H1 (cell line): ENCODE measurements around the gene KCNH5. TPM values are rescaled to one million over a fixed set of nuclear protein-coding genes. Genes with fewer than 3 reads are reported as not detected.

Experiments used
- CTCF ChIA-PET: fragments of 300-600 bp; sonication (Branson Sonifier 250); formaldehyde crosslinking; loops from one replicate; lab custom pipeline; 2021; ENCODE audit not compliant: partially characterized antibody; lab: Charles Lee
- POLR2A ChIA-PET: fragments of 300-600 bp; sonication (Branson Sonifier 250); formaldehyde crosslinking; loops from one replicate; lab custom pipeline; 2021; ENCODE audit warnings: inconsistent platforms; ENCODE audit not compliant: partially characterized antibody; lab: Charles Lee
- DNase-seq, 2 experiments: peaks; one replicate each; pipeline versions ENCODE4 v3.0.0 to v3.0.0-alpha.2; 2010 to 2022; ENCODE audit warnings: low spot score in 2 of 2, low read depth in 1 of 2, mixed read lengths in 1 of 2
- FAIRE-seq: peaks from 2 replicates; lab custom pipeline; 2011; peaks lifted over from hg19 to GRCh38; lab: Jason Lieb, UNC
- H2AFZ ChIP-seq: 2 replicates; pipeline ENCODE4 v1.8.1; 2012; ENCODE audit warnings: low read length, inconsistent platforms
- H2AK5ac ChIP-seq: 2 replicates; pipeline ENCODE4 v1.6.1; 2013; ENCODE audit warnings: low read depth, low read length
- H2BK120ac ChIP-seq: replicated peaks from 2 replicates; pipeline ENCODE3; 2013; ENCODE audit warnings: low read depth, low read length, inconsistent platforms
- H2BK12ac ChIP-seq: 2 replicates; pipeline ENCODE4 v1.6.1; 2013; ENCODE audit warnings: low read depth, low read length
- H2BK15ac ChIP-seq: 2 replicates; pipeline ENCODE4 v1.6.1; 2013; ENCODE audit warnings: low read length
- H2BK20ac ChIP-seq: 2 replicates; pipeline ENCODE4 v1.6.1; 2013; ENCODE audit warnings: low read length
- H2BK5ac ChIP-seq: 2 replicates; pipeline ENCODE4 v1.6.1; 2013; ENCODE audit warnings: low read depth, low read length
- H3K14ac ChIP-seq: 2 replicates; pipeline ENCODE4 v1.6.1; 2013; ENCODE audit warnings: inconsistent platforms; ENCODE audit not compliant: insufficient read length
- H3K18ac ChIP-seq: 2 replicates; pipeline ENCODE4 v1.6.1; 2013; ENCODE audit warnings: low read length; ENCODE audit errors: extremely low read depth
- H3K23ac ChIP-seq: 2 replicates; pipeline ENCODE4 v1.6.1; 2013; ENCODE audit warnings: inconsistent platforms; ENCODE audit not compliant: insufficient read length
- H3K23me2 ChIP-seq: 2 replicates; pipeline ENCODE4 v1.6.1; 2013; ENCODE audit warnings: low read depth, low read length
- H3K27ac ChIP-seq: 2 replicates; pipeline ENCODE4 v1.6.1; 2011; ENCODE audit warnings: low read depth, low read length, inconsistent platforms
- H3K27me3 ChIP-seq, 4 experiments: replicated peaks in 1 of 4; 1 replicate in 1 of 4; 2 replicates in 3 of 4; pipeline versions ENCODE4 v1.6.1 to v1.8.1; 2011 to 2013; ENCODE audit warnings: low read length in 3 of 4, mild to moderate bottlenecking in 3 of 4, inconsistent platforms in 2 of 4, mixed read lengths in 2 of 4, moderate library complexity in 1 of 4; ENCODE audit not compliant: control insufficient read depth in 3 of 4, insufficient read depth in 3 of 4; ENCODE audit errors: extremely low read depth in 1 of 4
- H3K36me3 ChIP-seq, 4 experiments: 2 replicates each; pipeline versions ENCODE4 v1.6.1 to v1.8.1; 2011 to 2013; ENCODE audit warnings: mild to moderate bottlenecking in 4 of 4, low read length in 3 of 4, moderate library complexity in 2 of 4, control low read depth in 1 of 4, inconsistent platforms in 1 of 4; ENCODE audit not compliant: insufficient read depth in 4 of 4, control insufficient read depth in 2 of 4
- H3K4ac ChIP-seq: replicated peaks from 2 replicates; pipeline ENCODE3; 2013; ENCODE audit warnings: low read length, low read depth, mixed read lengths, inconsistent platforms; ENCODE audit not compliant: insufficient read length
- H3K4me1 ChIP-seq, 4 experiments: replicated peaks in 1 of 4; 1 replicate in 1 of 4; 2 replicates in 3 of 4; pipeline versions ENCODE4 v1.6.1 to v1.8.1; 2011 to 2013; ENCODE audit warnings: low read length in 3 of 4, inconsistent platforms in 2 of 4, mixed read lengths in 1 of 4; ENCODE audit not compliant: insufficient read depth in 4 of 4, control insufficient read depth in 3 of 4
- H3K4me2 ChIP-seq, 2 experiments: 2 replicates each; pipeline versions ENCODE4 v1.6.1 to v1.8.1; 2011 to 2013; ENCODE audit warnings: low read depth in 2 of 2, low read length in 2 of 2, control low read depth in 1 of 2, inconsistent platforms in 1 of 2, mild to moderate bottlenecking in 1 of 2; ENCODE audit not compliant: insufficient read depth in 1 of 2
- H3K4me3 ChIP-seq, 4 experiments: fragments of 200-600, 300-600 bp in 1 of 4; sonication (generic), shearing (Covaris generic), sonication (Bioruptor Twin) in 1 of 4; 2 replicates each; pipeline versions ENCODE4 v1.5.1 to v1.8.1; 2011 to 2016; ENCODE audit warnings: low read length in 4 of 4, low read depth in 3 of 4, control low read depth in 2 of 4, inconsistent platforms in 2 of 4, mild to moderate bottlenecking in 2 of 4, mixed read lengths in 1 of 4, moderate library complexity in 1 of 4; ENCODE audit not compliant: insufficient read depth in 2 of 4; ENCODE audit errors: extremely low read depth in 1 of 4
- H3K56ac ChIP-seq: replicated peaks from 2 replicates; pipeline ENCODE3; 2013; ENCODE audit warnings: low read depth, mild to moderate bottlenecking, mixed read lengths, low read length, inconsistent platforms; ENCODE audit not compliant: insufficient read length
- H3K79me1 ChIP-seq: 2 replicates; pipeline ENCODE4 v1.6.1; 2013; ENCODE audit warnings: low read depth, low read length, control low read depth
- H3K79me2 ChIP-seq, 2 experiments: 2 replicates each; pipeline versions ENCODE4 v1.6.1 to v1.8.1; 2012 to 2013; ENCODE audit warnings: low read length in 2 of 2, mild to moderate bottlenecking in 2 of 2, inconsistent platforms in 1 of 2; ENCODE audit not compliant: insufficient read depth in 2 of 2, control insufficient read depth in 1 of 2
- H3K9ac ChIP-seq, 4 experiments: replicated peaks in 1 of 4; 1 replicate in 1 of 4; 2 replicates in 3 of 4; pipeline versions ENCODE4 v1.6.1 to v1.8.1; 2011 to 2013; ENCODE audit warnings: low read depth in 3 of 4, low read length in 3 of 4, control low read depth in 2 of 4, mild to moderate bottlenecking in 2 of 4, moderate library complexity in 2 of 4, inconsistent platforms in 1 of 4; ENCODE audit errors: extremely low read depth in 1 of 4
- H3K9me3 ChIP-seq, 2 experiments: 2 replicates each; pipeline versions ENCODE4 v1.6.1 to v1.8.1; 2012 to 2013; ENCODE audit warnings: mild to moderate bottlenecking in 2 of 2, moderate library complexity in 2 of 2, control low read depth in 1 of 2, inconsistent platforms in 1 of 2, low read depth in 1 of 2, low read length in 1 of 2, mixed read lengths in 1 of 2; ENCODE audit not compliant: insufficient read depth in 2 of 2
- H4K20me1 ChIP-seq, 2 experiments: replicated peaks in 1 of 2; 2 replicates each; pipeline versions ENCODE3 to v1.8.1; 2011 to 2013; ENCODE audit warnings: inconsistent platforms in 2 of 2, low read length in 2 of 2, mild to moderate bottlenecking in 1 of 2; ENCODE audit not compliant: insufficient read depth in 2 of 2, control insufficient read depth in 1 of 2
- H4K5ac ChIP-seq: 2 replicates; pipeline ENCODE4 v1.6.1; 2013; ENCODE audit warnings: low read length, low read depth, mixed read lengths, inconsistent platforms; ENCODE audit not compliant: insufficient read length
- H4K8ac ChIP-seq: 2 replicates; pipeline ENCODE4 v1.8.0; 2013; ENCODE audit warnings: mild to moderate bottlenecking, moderate library complexity, low read length, inconsistent platforms; ENCODE audit not compliant: insufficient read depth; ENCODE audit errors: extremely low read depth
- H4K91ac ChIP-seq: replicated peaks from 2 replicates; pipeline ENCODE3; 2013; ENCODE audit warnings: low read length, mixed read lengths, inconsistent platforms; ENCODE audit not compliant: insufficient read length
- HDAC2 ChIP-seq, 2 experiments: fragments of 300-600 bp in 1 of 2; sonication (generic) in 1 of 2; IDR thresholded peaks; 2 replicates each; pipeline ENCODE4 v1.6.1; 2011 to 2012; ENCODE audit warnings: low read depth in 2 of 2, low read length in 2 of 2, mild to moderate bottlenecking in 2 of 2, moderate library complexity in 2 of 2, borderline replicate concordance in 1 of 2, inconsistent platforms in 1 of 2
- RNF2 ChIP-seq: fragments of 200-900, 300-1000 bp; sonication (generic); IDR thresholded peaks from 2 replicates; pipeline ENCODE4 v1.7.1; 2016; ENCODE audit warnings: borderline replicate concordance, low read depth, mild to moderate bottlenecking, antibody characterized with exemption, low read length; ENCODE audit not compliant: poor library complexity, severe bottlenecking; ENCODE audit errors: missing control alignments
- SP1 ChIP-seq: IDR thresholded peaks from 2 replicates; pipeline ENCODE4 v1.6.1; 2011; ENCODE audit warnings: low read depth, low read length
- TAF7 ChIP-seq: optimal IDR thresholded peaks from 2 replicates; pipeline ENCODE3; 2011; ENCODE audit warnings: low read depth, mild to moderate bottlenecking, inconsistent platforms, low read length, moderate library complexity, borderline replicate concordance
- ZNF274 ChIP-seq: IDR thresholded peaks from 2 replicates; pipeline ENCODE4 v1.7.0; 2012; ENCODE audit warnings: low read length, borderline replicate concordance; ENCODE audit errors: extremely low read depth
- WGBS, 2 experiments: shearing (Covaris generic) in 1 of 2; methylation state at CpG; one replicate each; pipeline versions ENCODE4 v1.1.6 to v1.1.7; 2013 to 2015; ENCODE audit warnings: low lambda C conversion rate in 2 of 2, mixed read lengths in 2 of 2, inconsistent platforms in 1 of 2, low coverage in 1 of 2, missing lambda C conversion rate in 1 of 2; ENCODE audit not compliant: insufficient replicate concordance in 2 of 2, insufficient coverage in 1 of 2, insufficient read length in 1 of 2; ENCODE audit errors: extremely low coverage in 1 of 2, missing lambda C conversion rate in 1 of 2; 5-methylcytosine and 5-hydroxymethylcytosine counted together
- polyA plus RNA-seq, 7 experiments: library from polyadenylated mRNA; depleted of rRNA in 3 of 7; stranded (reverse) in 5 of 7; unstranded in 2 of 7; fragments of >200 nt in 5 of 7; fragments of 200-250 nt in 2 of 7; gene quantifications; 1 replicate in 5 of 7; 2 replicates in 1 of 7; 4 replicates in 1 of 7; pipeline versions ENCODE4 v1.2.1 to v1.2.3, GENCODE V29; 2011 to 2013; ENCODE audit warnings: missing spikeins in 2 of 7, mixed read lengths in 2 of 7
- total RNA-seq: library from RNA; stranded (reverse); fragmentation: NEBNext Ultra II Directional; extraction: Animal tissue kit (Norgen Biotek cat#: 25700); gene quantifications from 2 replicates; pipeline ENCODE4 v1.2.1, GENCODE V29; 2021

KCNH5 gene
- total and polyA plus RNA-seq, 2 of the 8 experiments (the other 6 are each of a cell fraction or from before 2014, with no cell fraction given), result 0.24 to 0.50 TPM

GRCh38 chr14:63012171-63012570 lies 33.1 kb downstream of the KCNH5 start:
- no peak overlapping the region for H3K27ac ChIP-seq
- TF ChIP-seq RNF2 (no peak), HDAC2 (IDR thresholded peaks at IDR 0.05; ENCODE audit: borderline replicate concordance in 1 of 2, low read depth in 2 of 2, low read length in 2 of 2) (no peak), ZNF274 (no peak), SP1 (no peak), TAF7 (no peak)
- no peak overlapping the region for H3K4ac ChIP-seq
- H3K4me3 ChIP-seq, result no peak overlapping the region
- H3K27me3 ChIP-seq, result no peaks in the 10 kb centered on the region
- H3K56ac ChIP-seq, result no peak overlapping the region
- H3K23ac ChIP-seq, result no peak overlapping the region
- ChIA-PET POLR2A (no interaction called here), CTCF (no interaction called here)
- WGBS, 2 experiments, result 88% methylated on average over 3 of the region's 3 CpGs; no CpG with 5 or more reads in 1 of the 2 experiments
- no peak overlapping the region for H2BK15ac ChIP-seq
- H2BK20ac ChIP-seq, result no peak overlapping the region
- no peak overlapping the region for H2BK120ac ChIP-seq
- H3K9me3 ChIP-seq, result no peaks in the 10 kb centered on the region
- no peaks in the 10 kb centered on the region for H3K79me2 ChIP-seq
- no peak overlapping the region for H3K14ac ChIP-seq
- no peaks in the 10 kb centered on the region for H3K79me1 ChIP-seq
- H3K18ac ChIP-seq, result no peak overlapping the region
- no peak overlapping the region for H2BK5ac ChIP-seq
- H4K20me1 ChIP-seq, result no peaks in the 10 kb centered on the region
- H4K8ac ChIP-seq, result no peak overlapping the region
- H3K4me1 ChIP-seq, result no peaks in the 10 kb centered on the region
- H3K23me2 ChIP-seq, result no peaks in the 10 kb centered on the region
- H4K91ac ChIP-seq, result no peak overlapping the region
- no peak overlapping the region for H2AK5ac ChIP-seq
- H3K9ac ChIP-seq, result no peak overlapping the region
- DNase-seq (no peak), FAIRE-seq (no peak)
- H3K4me2 ChIP-seq, result no peak overlapping the region
- H2AFZ ChIP-seq, result no peak overlapping the region
- H3K36me3 ChIP-seq, result no peaks in the 10 kb centered on the region
- H2BK12ac ChIP-seq, result no peak overlapping the region
- no peak overlapping the region for H4K5ac ChIP-seq
